HL-60/S4 treated with retinoic acid at 250 ng/mL for 4 days and 3 days (cell line): Measurements from ENCODE around the gene DBI.

Experiments
- in situ Hi-C: fragments of 300-500 bp; cut with MboI; formaldehyde crosslinking; loops from 2 replicates; pipeline ENCODE4 v1.7.0; 2022; ENCODE audit warnings: low sequenced_read_pairs

The DBI gene

GRCh38 chr2:119366649-119367471 lies at the start of gene DBI, which contains the start of gene C2orf76:
Gene DBI (plus strand): TSS chr2:119366977. CDS start chr2:119367052, 75 bp downstream.
Gene C2orf76 (minus strand): TSS chr2:119366834. CDS start chr2:119339959, 26,875 bp downstream.
- in situ Hi-C loops = no loop called here

GRCh38 chr2:119317554-119317953 lies 49.2 kb upstream of the DBI start:
- in situ Hi-C loops = no loop called here

DNA sequence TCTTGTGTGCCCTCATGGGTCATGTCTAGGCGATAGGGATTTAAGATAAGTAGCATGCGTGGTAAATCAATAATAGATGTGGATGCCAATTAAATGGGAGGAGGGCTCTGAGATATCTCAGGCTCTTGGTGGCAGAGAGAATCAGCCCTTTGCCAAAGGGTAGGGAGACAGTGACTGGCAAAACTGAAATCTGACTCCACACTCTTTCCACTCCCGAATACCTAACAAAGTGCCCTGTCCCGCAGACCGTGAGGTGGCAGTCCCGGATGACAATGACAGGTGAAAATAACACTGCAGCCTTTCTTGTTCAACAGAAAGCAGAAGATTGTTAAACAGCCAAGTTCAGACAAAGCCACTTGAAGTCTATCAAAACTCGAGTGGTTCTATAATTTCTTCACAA lies 47.2 kb upstream of the DBI start:
- in situ Hi-C loops = no loop called here

DNA sequence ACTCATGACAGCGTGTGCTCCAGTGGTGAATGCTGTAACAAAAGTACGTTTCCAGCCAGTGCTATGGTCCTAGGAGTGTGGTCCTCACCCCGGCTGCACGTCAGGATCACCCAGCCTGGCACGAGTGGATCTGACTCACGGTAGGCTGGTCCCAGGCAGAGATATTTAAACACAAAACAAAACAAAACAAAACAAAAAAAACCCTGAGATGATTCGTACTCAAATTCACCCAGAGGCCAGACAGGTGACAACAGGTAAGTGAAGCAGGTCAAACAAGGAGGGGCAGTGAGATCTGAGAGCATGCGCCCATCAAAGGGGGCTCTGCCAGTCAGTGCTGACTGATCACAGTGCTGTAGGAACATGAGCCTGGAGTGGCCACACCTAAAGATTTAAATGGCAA lies 43.3 kb upstream of the DBI start:
- in situ Hi-C loops = no loop called here

DNA sequence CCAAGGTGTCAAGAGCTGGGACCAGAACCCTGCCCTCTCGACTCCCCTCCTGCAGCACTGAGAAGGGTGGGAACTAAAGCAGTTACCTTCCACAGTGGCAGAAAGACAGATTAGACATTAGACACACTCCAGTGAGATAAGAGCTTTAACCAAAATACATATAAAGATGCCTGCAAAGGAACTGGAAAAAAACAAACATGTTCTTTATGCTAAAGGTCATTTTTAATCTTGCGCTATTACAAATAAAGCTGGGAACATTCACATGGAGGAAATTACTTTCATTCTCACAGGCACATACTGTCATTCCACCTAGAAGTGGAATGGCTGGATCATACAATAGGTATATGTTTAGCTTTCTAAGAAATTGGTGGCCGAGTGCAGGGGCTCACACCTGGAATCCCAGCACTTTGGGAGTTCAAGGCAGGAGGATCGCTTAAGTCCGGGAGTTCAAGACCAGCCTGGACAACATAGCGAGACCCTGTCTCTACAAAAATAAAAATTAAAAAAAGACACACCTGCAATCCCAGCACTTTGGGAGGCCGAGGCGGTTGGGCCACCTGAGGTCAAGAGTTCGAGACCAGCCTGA lies 42.0 kb upstream of the DBI start:
- in situ Hi-C loops = no loop called here

GRCh38 chr2:119326938-119327337 lies 39.8 kb upstream of the DBI start:
- in situ Hi-C loops = no loop called here

DNA sequence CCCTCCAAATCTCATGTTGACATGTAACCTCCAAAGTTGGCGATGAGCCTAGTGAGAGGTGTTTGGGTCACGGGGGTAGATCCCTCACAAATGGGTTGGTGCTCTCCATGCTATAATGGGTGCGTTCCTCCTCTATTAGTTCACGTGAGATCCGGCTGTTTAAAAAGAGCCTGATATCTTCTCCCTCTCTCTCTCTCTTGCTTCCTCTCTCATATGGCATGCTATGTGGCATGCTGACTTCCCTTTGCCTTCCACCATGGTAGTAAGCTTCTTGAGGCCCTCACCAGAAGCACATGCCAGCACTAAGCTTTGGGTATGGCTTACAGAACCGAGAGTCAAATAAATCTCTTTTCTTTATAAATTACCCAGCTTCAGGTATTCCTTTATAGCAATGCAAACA lies 39.3 kb upstream of the DBI start:
- in situ Hi-C loops = no loop called here

DNA sequence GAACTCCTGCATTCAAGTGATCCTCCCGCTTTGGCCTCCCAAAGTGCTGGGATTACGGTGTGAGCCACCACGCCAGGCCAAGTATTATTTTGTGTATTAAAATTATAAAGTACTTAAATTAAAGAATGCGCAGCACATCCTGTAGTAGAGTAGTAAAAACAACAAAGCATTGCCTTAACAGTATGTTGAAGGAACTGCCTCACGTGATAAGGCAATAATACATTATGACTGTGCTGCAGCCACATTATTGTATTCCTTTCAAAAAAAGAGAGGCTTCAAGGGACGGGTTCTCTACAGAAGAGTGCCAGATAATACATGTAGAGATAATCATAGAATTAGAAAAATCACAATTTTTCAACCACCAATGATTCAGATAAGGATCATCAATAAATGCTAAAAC lies 33.8 kb upstream of the DBI start:
- in situ Hi-C loops = no loop called here

DNA sequence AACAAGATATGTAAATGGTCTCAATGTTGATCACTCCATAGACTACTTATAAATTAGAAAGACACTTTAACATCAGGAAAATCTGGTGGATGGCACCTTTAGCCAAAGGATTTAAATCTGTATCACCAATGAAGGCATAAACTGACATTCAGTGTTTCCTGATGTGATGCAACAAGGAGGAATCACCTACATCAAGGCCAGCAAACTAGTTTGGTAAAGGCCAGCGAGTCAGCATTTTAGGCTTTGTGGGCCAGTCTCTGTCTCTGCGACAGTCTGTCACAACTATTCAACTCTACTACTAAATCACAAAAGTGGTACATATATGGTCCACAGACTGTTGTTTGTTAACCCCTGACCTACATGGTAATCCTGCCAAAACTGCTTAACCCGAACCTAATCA lies 33.4 kb upstream of the DBI start:
- in situ Hi-C loops = no loop called here

- in situ Hi-C loops = no loop called here
These were observed 32.9 kb upstream of the DBI start for GRCh38 chr2:119333833-119334232.

- in situ Hi-C loops = no loop called here
These were observed 29.0 kb upstream of the DBI start for GRCh38 chr2:119337749-119338148.

- in situ Hi-C loops = no loop called here
These were observed 28.5 kb upstream of the DBI start for GRCh38 chr2:119338272-119338671.

GRCh38 chr2:119338826-119339561 lies 27.8 kb upstream of the DBI start:
- in situ Hi-C loops = no loop called here

DNA sequence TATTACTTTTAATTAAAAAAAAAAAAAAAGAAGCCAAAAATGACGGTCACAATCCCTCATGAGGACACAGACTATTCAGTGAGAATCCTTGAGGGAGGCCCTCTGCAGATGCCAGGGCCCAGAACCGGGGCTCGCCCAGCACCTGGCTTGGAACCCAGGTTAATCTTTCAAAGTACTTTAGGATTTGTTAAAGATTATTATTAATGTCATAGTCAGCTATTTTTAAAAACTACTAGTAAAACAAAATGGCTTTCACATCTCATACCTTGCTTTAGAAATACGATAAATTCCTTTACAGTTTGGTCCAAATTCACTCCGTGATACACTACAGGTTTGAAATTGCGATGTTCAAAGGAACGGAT lies 27.2 kb upstream of the DBI start:
- in situ Hi-C loops = no loop called here

DNA sequence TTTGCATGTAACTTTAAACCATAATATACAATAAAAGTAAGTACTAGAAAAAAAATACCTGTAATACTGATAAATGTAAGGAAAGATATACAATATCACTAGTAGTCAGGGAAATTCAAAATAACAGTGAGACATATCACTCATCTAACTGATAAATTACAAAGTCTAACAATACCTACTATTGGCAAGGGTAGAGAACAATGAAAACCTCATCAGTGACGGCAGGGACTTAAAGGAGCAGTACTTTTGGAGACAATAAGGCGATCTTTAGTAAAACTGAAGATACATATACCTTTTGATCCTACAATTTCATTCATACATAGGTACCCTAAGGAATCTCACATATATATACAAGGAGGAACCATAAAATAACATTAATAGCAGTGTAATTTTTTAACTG lies 25.1 kb upstream of the DBI start:
- in situ Hi-C loops = no loop called here

GRCh38 chr2:119349289-119349688 lies 17.5 kb upstream of the DBI start:
- in situ Hi-C loops = no loop called here

- in situ Hi-C loops = no loop called here
These were observed 16.3 kb upstream of the DBI start for GRCh38 chr2:119350311-119350998.

GRCh38 chr2:119352357-119352756 lies 14.4 kb upstream of the DBI start:
- in situ Hi-C loops = no loop called here

GRCh38 chr2:119354860-119355259 lies 11.9 kb upstream of the DBI start:
- in situ Hi-C loops = no loop called here

- in situ Hi-C loops = no loop called here
These were observed 7.0 kb upstream of the DBI start for GRCh38 chr2:119359774-119360173.

- in situ Hi-C loops = no loop called here
These were observed 6.3 kb upstream of the DBI start for GRCh38 chr2:119360423-119360966.
